Lower lobe of right lung (tissue), 2 donors: Measurements from ENCODE around the gene DZIP1L. TPM values are rescaled to one million over a fixed set of nuclear protein-coding genes. Genes with fewer than 3 reads are reported as not detected.

Experiments
- ATAC-seq, 2 donors: fragments of 200-7000 bp; cut with Tn5 transposase; one replicate each; pipeline ENCODE4 v1.9.1; 2020 to 2022; ENCODE audit warnings: mild to moderate bottlenecking in 2 of 2, moderate library complexity in 2 of 2
- DNase-seq: peaks from one replicate; pipeline ENCODE4 v3.0.0-alpha.2; 2020
- H3K27ac ChIP-seq: fragments of 200-600 bp; one replicate; pipeline ENCODE4 v1.8.0; 2022
- H3K27me3 ChIP-seq: fragments of 200-600 bp; one replicate; pipeline ENCODE4 v1.8.0; 2022; ENCODE audit warnings: low read depth
- H3K36me3 ChIP-seq: fragments of 200-600 bp; one replicate; pipeline ENCODE4 v1.8.0; 2022; ENCODE audit warnings: mild to moderate bottlenecking
- H3K4me1 ChIP-seq: fragments of 200-600 bp; one replicate; pipeline ENCODE4 v1.8.0; 2022
- H3K4me3 ChIP-seq: fragments of 200-600 bp; one replicate; pipeline ENCODE4 v1.8.0; 2022; ENCODE audit warnings: mild to moderate bottlenecking
- H3K9me3 ChIP-seq: fragments of 200-600 bp; one replicate; pipeline ENCODE4 v1.8.0; 2022
- CTCF ChIP-seq: fragments of 200-600 bp; IDR thresholded peaks from one replicate; pipeline ENCODE4 v1.8.0; 2022; ENCODE audit warnings: antibody characterized with exemption, mild to moderate bottlenecking
- intact Hi-C: fragments of 100-400 bp; cut with DNase I; formaldehyde crosslinking; loops from one replicate; pipeline ENCODE4 v1.11.0; 2022
- total RNA-seq: library from RNA; stranded (reverse); fragmentation: NEBNext Ultra II Directional; extraction: Animal tissue kit (Norgen Biotek cat#: 25700); gene quantifications from one replicate; pipeline ENCODE4 v1.2.1, GENCODE V29; 2021
- donor health status: DM: no; HTN: yes; CAD: no; lungs with severe emphysema.

The DZIP1L gene
- total RNA-seq, 1 donor from 2014 or later = 19.9 TPM

- no peak overlapping the region for H3K27ac ChIP-seq
- no peak for TF ChIP-seq CTCF
- peaks cover 30% of the 10 kb centered on the region for H3K36me3 ChIP-seq
- intact Hi-C loops = no loop called here
- DNase-seq = no peak
- H3K9me3 ChIP-seq = no peaks in the 10 kb centered on the region
- ATAC-seq = no peak
- H3K4me3 ChIP-seq = no peak overlapping the region
- no peaks in the 10 kb centered on the region for H3K4me1 ChIP-seq
- no peaks in the 10 kb centered on the region for H3K27me3 ChIP-seq
Observed at GRCh38 chr3:138059261-138059660, 56.1 kb downstream of the DZIP1L start.

- H3K27me3 ChIP-seq = no peaks in the 10 kb centered on the region
- DNase-seq = no peak
- H3K4me1 ChIP-seq = no peaks in the 10 kb centered on the region
- peaks cover 19% of the 10 kb centered on the region for H3K36me3 ChIP-seq
- H3K4me3 ChIP-seq = no peak overlapping the region
- no peaks in the 10 kb centered on the region for H3K9me3 ChIP-seq
- intact Hi-C loops = no loop called here
- TF ChIP-seq CTCF = no peak
- no peak for ATAC-seq
- no peak overlapping the region for H3K27ac ChIP-seq
Observed at GRCh38 chr3:138057384-138057783, 58.0 kb downstream of the DZIP1L start.

- no peak for TF ChIP-seq CTCF
- intact Hi-C loops = no loop called here
Observed at GRCh38 chr3:138054057-138054456, 61.4 kb downstream of the DZIP1L start.

DNA sequence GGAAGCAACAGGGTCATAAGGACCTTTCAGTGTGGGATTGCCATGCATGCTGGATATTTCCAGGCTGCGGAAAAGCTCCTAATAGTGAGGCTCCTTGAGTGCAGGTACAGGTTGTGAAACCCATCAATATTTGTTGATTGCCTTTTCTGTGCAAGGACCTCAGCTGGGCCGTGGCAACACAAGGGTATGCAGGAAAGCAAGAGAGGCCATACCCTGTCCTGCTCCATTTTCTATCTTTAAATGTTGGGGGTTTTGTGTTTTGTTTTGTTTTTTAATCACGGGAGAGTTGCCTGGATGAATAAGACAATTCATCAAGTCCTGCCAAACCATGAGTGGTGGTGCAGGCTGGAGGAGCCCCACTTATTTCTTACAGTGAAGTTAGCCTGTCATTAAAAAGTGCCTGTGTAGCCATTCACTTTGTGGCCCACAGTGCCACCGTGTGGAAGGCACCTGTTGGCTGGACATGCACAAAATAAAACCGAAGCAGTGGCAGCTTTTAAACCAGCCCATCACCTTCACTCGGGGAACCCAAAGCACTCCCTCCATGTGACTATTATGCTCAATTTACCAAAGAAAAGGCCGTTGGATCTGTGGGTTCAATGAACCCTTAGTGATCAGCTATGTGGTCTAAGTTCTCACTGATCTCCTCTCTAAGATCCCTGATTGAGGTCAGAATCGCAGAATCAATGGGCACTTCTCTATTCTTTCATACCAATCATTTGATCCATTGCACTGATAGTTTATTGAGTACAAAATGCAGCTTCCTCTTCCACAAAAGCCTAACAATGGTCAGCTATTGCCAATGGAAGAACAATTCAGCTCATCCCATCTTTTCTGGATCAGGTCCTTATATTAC, 63.2 kb downstream of the DZIP1L start:
- DNase-seq = peak; percentile 69
- H3K27me3 ChIP-seq = no peaks in the 10 kb centered on the region
- H3K4me1 ChIP-seq = no peaks in the 10 kb centered on the region
- intact Hi-C loops = no loop called here
- no peak overlapping the region for H3K4me3 ChIP-seq
- no peaks in the 10 kb centered on the region for H3K9me3 ChIP-seq
- no peak overlapping the region for H3K27ac ChIP-seq
- peak; percentile 61 for TF ChIP-seq CTCF
- ATAC-seq = peak; percentile 83 to 87
- H3K36me3 ChIP-seq = peaks cover 9% of the 10 kb centered on the region

More at GRCh38 chr3:138054057-138054456, 61.4 kb downstream of the DZIP1L start:
- no peak overlapping the region for H3K4me3 ChIP-seq
- H3K27me3 ChIP-seq = no peaks in the 10 kb centered on the region
- DNase-seq (no peak), ATAC-seq (no peak)
- H3K36me3 ChIP-seq = peaks cover 9% of the 10 kb centered on the region
- H3K27ac ChIP-seq = no peak overlapping the region
- no peaks in the 10 kb centered on the region for H3K4me1 ChIP-seq
- no peaks in the 10 kb centered on the region for H3K9me3 ChIP-seq

DNA sequence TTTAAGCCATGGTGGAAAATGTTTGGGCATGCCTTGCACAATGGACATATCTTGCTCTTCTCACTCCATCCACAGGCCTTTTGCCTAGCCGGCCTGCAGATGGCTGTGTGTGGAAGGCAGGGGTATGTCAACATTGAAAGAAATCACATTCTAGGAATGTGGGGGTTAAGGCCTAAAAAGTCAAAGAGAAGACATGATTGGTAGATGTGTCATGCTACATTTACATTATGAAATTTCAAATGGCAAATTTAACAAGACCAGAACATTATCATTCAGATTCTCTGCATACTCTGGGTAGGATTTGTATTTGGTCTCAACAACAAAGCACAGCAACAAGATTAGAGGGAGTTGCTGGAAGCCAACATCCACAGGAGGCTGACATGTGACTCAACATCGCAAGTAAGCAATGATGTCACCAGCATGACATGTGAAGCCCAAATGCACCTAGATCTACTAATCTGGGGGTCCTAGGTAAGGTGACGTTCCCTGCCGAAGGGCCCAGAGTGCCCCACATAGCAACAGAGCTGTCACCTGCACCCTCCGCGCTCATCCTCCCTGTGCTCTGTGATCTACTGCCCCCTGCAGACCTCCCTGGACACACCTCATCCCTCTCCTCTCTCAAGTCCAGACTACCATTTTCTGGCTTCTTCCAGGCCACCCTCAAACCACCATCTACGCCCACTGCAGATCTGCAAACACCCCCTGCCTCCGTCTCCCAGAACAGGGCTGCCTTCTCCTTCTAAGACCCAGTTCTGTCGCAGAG, 66.1 kb downstream of the DZIP1L start:
- DNase-seq (no peak), ATAC-seq (peak in 1 of 2 donors; percentile 48)
- TF ChIP-seq CTCF = no peak
- no peaks in the 10 kb centered on the region for H3K4me1 ChIP-seq
- H3K9me3 ChIP-seq = no peaks in the 10 kb centered on the region
- intact Hi-C loops = no loop called here
- peaks cover 8% of the 10 kb centered on the region for H3K36me3 ChIP-seq
- no peak overlapping the region for H3K27ac ChIP-seq
- no peaks in the 10 kb centered on the region for H3K27me3 ChIP-seq
- no peak overlapping the region for H3K4me3 ChIP-seq
